H7 (cell line): ENCODE results near the gene CAGE1. TPM values are rescaled to one million over a fixed set of nuclear protein-coding genes. Genes with fewer than 3 reads are reported as not detected.

ENCODE experiments used
- DNase-seq: peaks from one replicate; pipeline ENCODE4 v3.0.0; 2012
- H3K27me3 ChIP-seq: 2 replicates; pipeline ENCODE4 v1.6.0; 2011; ENCODE audit warnings: mild to moderate bottlenecking, low read length; ENCODE audit not compliant: control insufficient read depth, insufficient read depth
- H3K36me3 ChIP-seq: replicated peaks from 2 replicates; pipeline ENCODE4 v1.5.1; 2011; ENCODE audit warnings: low read length; ENCODE audit not compliant: control insufficient read depth, insufficient read depth
- H3K4me3 ChIP-seq: 2 replicates; pipeline ENCODE4 v1.5.1; 2011; ENCODE audit warnings: low read depth, mild to moderate bottlenecking, control low read depth, low read length, moderate library complexity; ENCODE audit not compliant: insufficient read depth
- total RNA-seq: library from RNA; depleted of rRNA; stranded (reverse); fragments of >200 nt; shearing (Covaris generic); gene quantifications from 2 replicates; pipeline ENCODE4 v1.2.3, GENCODE V29; 2014; rRNA removed

The CAGE1 gene
- total RNA-seq, 1 experiment from 2014 or later = 0.21 TPM

DNA sequence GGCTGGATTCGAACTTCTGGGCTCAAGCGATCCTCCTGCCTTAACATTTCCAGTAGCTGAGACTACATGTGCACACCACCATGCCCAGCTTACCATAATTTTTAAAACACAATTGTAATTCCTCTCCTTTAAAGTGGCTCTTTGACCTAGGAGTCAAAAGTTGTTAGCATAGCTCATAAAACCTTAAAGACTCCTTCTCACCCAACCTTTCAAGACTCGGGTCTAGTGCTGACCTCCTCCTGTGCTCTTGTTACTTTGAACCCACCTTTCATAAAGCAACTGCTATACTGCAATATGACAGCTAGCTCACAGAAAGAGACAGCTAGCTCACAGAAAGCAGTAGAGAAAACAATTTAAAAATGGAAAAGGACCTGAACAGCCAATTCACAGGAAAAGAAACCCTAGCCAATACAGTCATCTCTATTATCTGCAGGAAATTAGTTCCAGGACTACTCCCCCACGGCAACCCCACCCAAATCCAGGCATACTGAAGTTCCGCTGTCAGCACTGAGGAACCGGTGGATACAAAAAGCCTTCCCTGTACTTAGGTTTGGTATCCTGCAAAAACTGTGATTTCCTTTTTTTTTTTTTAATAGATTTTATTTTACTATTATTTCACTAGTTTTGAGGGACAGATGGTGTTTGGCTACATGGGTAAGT lies 96.8 kb downstream of the CAGE1 start:
- H3K4me3 ChIP-seq = no peak overlapping the region

DNA sequence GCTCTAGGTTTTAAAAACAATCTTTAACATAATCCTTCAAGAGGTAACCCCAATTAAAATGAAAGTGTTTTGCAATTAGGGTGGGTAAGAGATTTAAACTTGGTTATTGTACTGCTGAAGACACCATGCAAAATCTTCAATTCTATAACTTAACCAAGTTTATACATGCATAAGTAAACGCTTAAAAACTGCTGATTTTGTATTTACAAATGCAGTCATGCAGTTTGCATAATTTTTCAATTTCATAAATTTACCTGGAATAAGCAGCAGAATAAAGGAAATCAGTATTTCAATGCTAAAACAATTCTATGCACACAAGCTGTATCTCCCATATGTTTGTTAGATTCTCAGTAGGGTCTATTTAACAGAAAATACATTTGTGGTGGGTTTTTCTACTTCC lies 99.5 kb downstream of the CAGE1 start:
- no peak for DNase-seq
- Histone ChIP-seq H3K36me3 (peaks cover 11% of the 10 kb centered on the region), H3K4me3 (no peak overlapping the region), H3K27me3 (no peaks in the 10 kb centered on the region)

More for the DNA sequence above, 96.8 kb downstream of the CAGE1 start:
- DNase-seq = no peak
- peaks cover 15% of the 10 kb centered on the region for H3K36me3 ChIP-seq
- no peaks in the 10 kb centered on the region for H3K27me3 ChIP-seq

DNA sequence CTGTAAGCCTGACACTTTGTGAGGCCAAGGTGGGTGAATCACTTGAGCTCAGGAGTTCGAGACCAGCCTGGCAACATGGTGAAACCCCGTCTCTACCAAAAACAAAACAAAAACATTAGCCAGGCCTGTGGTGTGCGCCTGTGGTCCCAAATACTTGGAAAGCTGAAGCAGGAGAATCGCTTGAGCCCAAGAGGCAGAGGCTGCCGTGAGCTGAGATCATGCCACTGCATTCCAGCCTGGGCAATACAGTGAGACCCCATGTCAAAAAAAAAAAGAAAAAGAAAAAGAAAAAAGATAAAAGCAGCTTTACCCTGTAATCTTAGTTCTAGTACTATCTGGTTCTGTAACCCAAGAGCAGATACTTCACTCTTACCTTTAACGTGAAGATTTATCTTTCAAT lies 104.1 kb downstream of the CAGE1 start:
- DNase-seq = no peak
- Histone ChIP-seq H3K27me3 (no peaks in the 10 kb centered on the region), H3K4me3 (no peak overlapping the region), H3K36me3 (peaks cover 6% of the 10 kb centered on the region; the same call in 1 of the 2 replicates)

DNA sequence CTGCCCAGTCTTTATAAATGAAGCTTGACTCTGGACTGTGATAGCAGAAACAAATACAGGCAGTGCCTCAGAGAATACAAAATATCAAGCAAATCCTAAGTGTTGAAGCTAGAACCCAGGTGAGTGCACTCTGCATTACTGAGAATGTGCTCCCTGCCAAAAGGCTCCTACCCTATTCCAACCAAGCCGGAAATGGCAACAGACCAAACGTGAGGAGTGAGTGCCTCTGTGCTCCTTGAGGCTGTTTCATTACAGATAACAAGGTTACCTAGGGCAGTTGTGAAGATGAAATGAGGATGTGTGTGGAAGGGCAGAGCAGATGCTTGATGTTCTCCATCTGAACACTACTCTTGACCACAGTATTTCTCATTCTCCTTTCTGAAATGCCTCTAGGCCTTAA lies 105.9 kb downstream of the CAGE1 start:
- Histone ChIP-seq H3K4me3 (no peak overlapping the region), H3K36me3 (no peaks in the 10 kb centered on the region; the same call in 1 of the 2 replicates), H3K27me3 (no peaks in the 10 kb centered on the region)
- no peak for DNase-seq

DNA sequence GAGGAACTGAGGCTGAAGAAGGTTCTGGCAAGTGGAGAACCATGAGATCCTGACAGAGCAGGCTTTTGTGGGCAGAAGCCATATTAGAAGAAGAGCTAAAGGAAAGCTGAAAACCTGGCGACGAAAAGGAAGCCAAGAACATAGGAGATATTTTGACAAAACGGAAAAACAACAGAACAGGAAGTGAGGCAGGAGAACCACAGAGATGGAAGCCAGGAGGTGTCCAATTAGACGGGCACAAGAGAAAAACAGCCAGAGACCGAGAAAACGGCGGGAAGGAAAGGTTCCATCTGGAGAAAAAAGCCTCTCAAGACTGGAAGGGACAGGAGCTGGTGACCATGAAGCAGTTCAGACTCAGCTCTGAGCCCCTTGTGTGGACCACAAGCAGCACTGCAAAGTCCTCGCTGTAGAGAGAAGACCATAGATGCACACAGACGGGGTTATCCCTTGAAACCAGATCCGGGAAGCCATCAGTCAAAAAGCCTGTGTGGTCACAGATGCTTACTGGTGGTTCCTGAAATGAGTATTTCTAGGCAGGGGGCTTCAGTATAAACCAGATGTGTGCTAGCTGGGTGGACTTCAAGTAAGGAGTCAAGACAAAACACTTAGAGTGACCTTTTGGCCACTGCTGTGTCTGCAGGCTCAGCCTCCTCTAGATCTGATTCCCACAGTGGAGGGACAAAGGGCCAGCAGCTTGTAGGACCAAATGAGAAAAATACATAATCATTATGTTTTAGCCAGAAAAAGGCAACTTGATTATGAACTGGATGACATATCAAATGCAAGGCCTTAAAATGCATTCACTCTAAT lies 107.2 kb downstream of the CAGE1 start:
- DNase-seq = no peak

More for the DNA sequence above, 107.2 kb downstream of the CAGE1 start:
- Histone ChIP-seq H3K4me3 (no peak overlapping the region), H3K27me3 (no peaks in the 10 kb centered on the region), H3K36me3 (no peaks in the 10 kb centered on the region; the same call in 1 of the 2 replicates)

Other genes starting within 250 kb of the CAGE1 start
- gene SSR1, start 76.5 kb downstream of the CAGE1 start, total RNA-seq = 49.6 and 55.3 TPM in 2 replicates
- 27.3 and 34.0 TPM in 2 replicates for gene RIOK1, start 66 bp upstream of the CAGE1 start, total RNA-seq
- 33.9 and 58.0 TPM in 2 replicates for gene DSP, start 151.9 kb upstream of the CAGE1 start, total RNA-seq
- 12.2 and 18.9 TPM in 2 replicates for gene SNRNP48, start 200.5 kb upstream of the CAGE1 start, total RNA-seq